Measurements from ENCODE around the gene GALNT12.

GRCh38 chr9:98770717-98771116 is 36.8 kb upstream of the GALNT12 start:
- TF ChIP-seq CTCF (IDR thresholded peaks at IDR 0.05) (no peak), POLR2A (IDR thresholded peaks at IDR 0.05) (no peak)

Measured in thyroid gland (tissue), 4 donors.